Naive thymus-derived CD8-positive, alpha-beta T cell (primary cell): ENCODE measurements around the gene SLC41A3. TPM values are rescaled to one million over a fixed set of nuclear protein-coding genes. Genes with fewer than 3 reads are reported as not detected.

Source experiments
- ATAC-seq, 2 donors: fragments of 150-1000 bp; cut with Tn5 transposase in 1 of 2; sonication (Bioruptor Pico), chemical (Tn5 transposase) in 1 of 2; 1 replicate in 1 of 2; 2 replicates in 1 of 2; pipeline ENCODE4 v1.10.0; 2021; ENCODE audit warnings: mild to moderate bottlenecking in 2 of 2, moderate library complexity in 2 of 2
- POLR2A ChIA-PET: fragments of 350-600 bp; sonication (Branson Sonifier 250); formaldehyde crosslinking; loops from one replicate; lab custom pipeline; 2021; ENCODE audit warnings: antibody characterized with exemption; lab: Charles Lee
- DNase-seq, 10 donors: peaks; one replicate each; pipeline versions ENCODE4 v3.0.0 to v3.0.0-alpha.2; 2020 to 2022
- H3K27ac Mint-ChIP-seq, 10 donors: one replicate each; pipeline ENCODE4 v1.8.0; 2020 to 2022; ENCODE audit warnings: mild to moderate bottlenecking in 10 of 10, mixed read lengths in 10 of 10, moderate library complexity in 4 of 10, inconsistent platforms in 1 of 10
- H3K27me3 Mint-ChIP-seq, 5 donors: one replicate each; pipeline ENCODE4 v1.8.0; 2021 to 2022; ENCODE audit warnings: mixed read lengths in 5 of 5
- H3K36me3 Mint-ChIP-seq, 3 donors: one replicate each; pipeline ENCODE4 v1.8.0; 2020 to 2022; ENCODE audit warnings: mixed read lengths in 3 of 3, mild to moderate bottlenecking in 2 of 3, inconsistent platforms in 1 of 3
- H3K4me1 Mint-ChIP-seq, 4 donors: one replicate each; pipeline ENCODE4 v1.8.0; 2021 to 2022; ENCODE audit warnings: mixed read lengths in 4 of 4
- H3K4me3 Mint-ChIP-seq, 10 donors: one replicate each; pipeline ENCODE4 v1.8.0; 2020 to 2022; ENCODE audit warnings: mild to moderate bottlenecking in 10 of 10, mixed read lengths in 10 of 10, moderate library complexity in 6 of 10, inconsistent platforms in 1 of 10
- H3K9me3 Mint-ChIP-seq, 9 donors: one replicate each; pipeline ENCODE4 v1.8.0; 2020 to 2022; ENCODE audit warnings: mixed read lengths in 9 of 9, mild to moderate bottlenecking in 3 of 9, inconsistent platforms in 1 of 9, moderate library complexity in 1 of 9
- polyA plus RNA-seq, 3 donors: library from polyadenylated mRNA; unstranded; fragments of 300-500 nt; fragmentation: Illumina TruSeq; gene quantifications; one replicate each; pipeline ENCODE4 v1.2.3, GENCODE V29; 2021
- total RNA-seq, 8 experiments: library from RNA in 2 of 8; stranded (reverse) in 2 of 8; gene quantifications; one replicate each; pipeline ENCODE4 v1.2.3 and lab custom pipeline; 2021 to 2026

The SLC41A3 gene
- total and polyA plus RNA-seq, 5 experiments from 2014 or later = 21.4 to 34.6 (median 26.9) TPM

- peaks cover 0 to 2% (median 0%) of the 10 kb centered on the region in 4 donors for H3K4me1 Mint-ChIP-seq
- H3K36me3 Mint-ChIP-seq = no peaks in the 10 kb centered on the region
- H3K27me3 Mint-ChIP-seq = peaks cover 0 to 2% (median 0%) of the 10 kb centered on the region in 5 donors
- no peak for ATAC-seq
- DNase-seq = peak in 1 of 10 donors; percentile 7
- peak overlapping the region in 1 of 10 donors; percentile 52 for H3K27ac Mint-ChIP-seq
- no peaks in the 10 kb centered on the region for H3K9me3 Mint-ChIP-seq
- POLR2A ChIA-PET = no interaction called here
- no peak overlapping the region for H3K4me3 Mint-ChIP-seq
Observed at GRCh38 chr3:126107957-126108675, 24.2 kb upstream of the SLC41A3 start.

DNA sequence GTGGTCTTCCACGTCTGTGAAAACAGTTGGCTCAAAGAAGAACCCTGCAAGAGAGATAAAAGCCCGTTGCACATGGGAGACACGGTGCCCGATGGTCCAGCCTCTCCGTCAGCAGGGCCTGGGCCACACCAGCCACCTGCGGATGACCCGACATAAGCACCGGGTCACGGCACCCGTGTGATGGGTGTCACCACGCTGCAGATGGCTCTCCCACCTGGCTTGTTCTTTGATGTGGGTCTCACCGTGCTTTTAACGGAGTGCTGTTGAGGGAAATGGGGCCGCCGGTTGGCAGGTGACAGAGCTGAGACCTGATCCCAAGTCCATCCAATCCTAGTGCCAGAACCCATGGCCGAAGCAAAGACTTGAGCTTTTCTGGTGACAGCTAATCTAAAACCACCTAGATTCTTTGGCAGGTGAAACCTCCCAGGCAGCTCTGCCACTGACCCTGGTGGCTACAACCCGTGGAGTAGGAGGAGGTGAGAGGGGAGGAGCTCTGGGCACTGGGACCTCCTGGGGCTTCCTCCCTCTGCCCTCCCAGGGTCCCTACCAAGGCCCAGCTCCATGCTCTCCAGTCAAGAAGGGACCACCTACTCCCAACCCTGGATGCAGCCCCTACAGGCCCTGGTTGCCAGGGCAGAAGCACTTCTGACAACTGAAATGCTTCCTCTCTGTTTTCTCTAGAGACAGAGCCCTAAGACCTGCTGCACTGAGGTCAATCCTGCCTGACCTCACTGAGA lies 23.4 kb upstream of the SLC41A3 start:
- no peak overlapping the region for H3K4me3 Mint-ChIP-seq
- DNase-seq = peak in 1 of 10 donors; percentile 6
- no peak for ATAC-seq
- POLR2A ChIA-PET = no interaction called here
- H3K36me3 Mint-ChIP-seq = no peaks in the 10 kb centered on the region
- peaks cover 0 to 2% (median 0%) of the 10 kb centered on the region in 5 donors for H3K27me3 Mint-ChIP-seq
- no peak overlapping the region for H3K27ac Mint-ChIP-seq
- H3K4me1 Mint-ChIP-seq = peaks cover 0 to 2% (median 0%) of the 10 kb centered on the region in 4 donors
- H3K9me3 Mint-ChIP-seq = no peaks in the 10 kb centered on the region

DNA sequence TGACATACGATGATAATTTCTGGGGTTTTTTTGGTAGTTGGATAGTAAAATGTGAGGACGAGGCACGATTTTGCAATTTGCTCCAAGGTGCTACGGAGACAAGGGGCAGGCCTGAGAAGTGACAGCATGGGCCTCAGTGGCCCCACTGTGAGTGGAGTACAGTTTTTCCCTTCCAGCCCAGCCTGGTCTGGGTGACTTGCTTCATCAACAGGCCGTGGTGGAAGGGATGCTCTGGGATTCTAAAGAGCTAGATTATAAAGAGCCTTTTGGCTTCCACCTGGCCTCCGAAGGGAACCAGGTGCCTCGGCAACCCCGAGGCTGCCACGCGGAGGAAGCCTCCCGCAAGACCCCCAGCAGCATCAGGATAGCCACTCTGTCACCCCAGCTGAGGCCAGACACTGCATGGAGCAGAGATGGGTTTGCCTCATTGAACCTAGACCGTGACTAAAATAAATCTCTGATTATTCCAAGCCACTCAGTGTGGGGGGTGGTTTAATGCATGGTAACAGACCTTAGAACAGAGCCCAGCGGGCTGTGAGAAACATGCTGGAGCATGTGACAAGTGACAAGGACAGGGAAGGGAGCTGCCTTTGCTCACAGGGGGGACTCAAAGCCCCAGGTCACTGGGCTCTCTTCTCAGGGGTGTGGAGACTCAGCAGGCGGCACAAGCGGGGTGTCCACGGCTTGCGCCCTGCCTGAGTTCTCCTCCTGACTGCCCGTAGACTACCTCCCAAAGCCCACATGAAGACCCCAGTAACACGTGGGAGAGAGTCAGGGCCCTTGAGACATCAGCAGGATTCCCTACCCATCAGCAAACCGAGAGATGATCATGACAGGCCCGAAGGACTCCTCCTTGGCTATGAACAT lies 22.6 kb upstream of the SLC41A3 start:
- POLR2A ChIA-PET = no interaction called here
- Mint-ChIP-seq H3K4me1 (peaks cover 0 to 2% (median 0%) of the 10 kb centered on the region in 4 donors), H3K9me3 (no peaks in the 10 kb centered on the region), H3K27me3 (peaks cover 0 to 2% (median 0%) of the 10 kb centered on the region in 5 donors), H3K36me3 (no peaks in the 10 kb centered on the region), H3K27ac (no peak overlapping the region), H3K4me3 (no peak overlapping the region)
- DNase-seq (peak in 1 of 10 donors; percentile 6), ATAC-seq (no peak)

- ATAC-seq (no peak), DNase-seq (peak in 1 of 10 donors; percentile 3)
- Mint-ChIP-seq H3K27ac (no peak overlapping the region), H3K9me3 (no peaks in the 10 kb centered on the region), H3K4me3 (no peak overlapping the region), H3K27me3 (peaks cover 0 to 3% (median 0%) of the 10 kb centered on the region in 5 donors), H3K36me3 (no peaks in the 10 kb centered on the region), H3K4me1 (peaks cover 0 to 4% (median 0%) of the 10 kb centered on the region in 4 donors)
- POLR2A ChIA-PET = no interaction called here
Observed at GRCh38 chr3:126105691-126106187, 21.8 kb upstream of the SLC41A3 start.

GRCh38 chr3:126104742-126105605 lies 21.1 kb upstream of the SLC41A3 start:
- POLR2A ChIA-PET = no interaction called here
- no peak overlapping the region for H3K27ac Mint-ChIP-seq
- peaks cover 0 to 4% (median 0%) of the 10 kb centered on the region in 4 donors for H3K4me1 Mint-ChIP-seq
- ATAC-seq (no peak), DNase-seq (peak in 1 of 10 donors; percentile 4)
- H3K4me3 Mint-ChIP-seq = no peak overlapping the region
- no peaks in the 10 kb centered on the region for H3K9me3 Mint-ChIP-seq
- H3K36me3 Mint-ChIP-seq = no peaks in the 10 kb centered on the region
- H3K27me3 Mint-ChIP-seq = peaks cover 0 to 3% (median 0%) of the 10 kb centered on the region in 5 donors

- no peak for DNase-seq
- H3K27ac Mint-ChIP-seq = no peak overlapping the region
- ATAC-seq = no peak
- H3K9me3 Mint-ChIP-seq = peaks cover 0 to 3% (median 0%) of the 10 kb centered on the region in 9 donors
- H3K27me3 Mint-ChIP-seq = peaks cover 0 to 3% (median 0%) of the 10 kb centered on the region in 5 donors
- H3K4me3 Mint-ChIP-seq = no peak overlapping the region
- POLR2A ChIA-PET = no interaction called here
- H3K4me1 Mint-ChIP-seq = peaks cover 0 to 4% (median 0%) of the 10 kb centered on the region in 4 donors
- no peaks in the 10 kb centered on the region for H3K36me3 Mint-ChIP-seq
Observed at GRCh38 chr3:126104028-126104635, 20.2 kb upstream of the SLC41A3 start.

GRCh38 chr3:126103121-126104027 lies 19.4 kb upstream of the SLC41A3 start:
- H3K27me3 Mint-ChIP-seq = peaks cover 0 to 3% (median 0%) of the 10 kb centered on the region in 5 donors
- no peak overlapping the region for H3K27ac Mint-ChIP-seq
- POLR2A ChIA-PET = no interaction called here
- H3K4me1 Mint-ChIP-seq = peaks cover 0 to 4% (median 0%) of the 10 kb centered on the region in 4 donors
- H3K9me3 Mint-ChIP-seq = peaks cover 0 to 3% (median 0%) of the 10 kb centered on the region in 9 donors
- no peaks in the 10 kb centered on the region for H3K36me3 Mint-ChIP-seq
- ATAC-seq (no peak), DNase-seq (no peak)
- H3K4me3 Mint-ChIP-seq = no peak overlapping the region

GRCh38 chr3:126102530-126102951 lies 18.6 kb upstream of the SLC41A3 start:
- peaks cover 0 to 3% (median 0%) of the 10 kb centered on the region in 5 donors for H3K27me3 Mint-ChIP-seq
- peaks cover 0 to 8% (median 4%) of the 10 kb centered on the region in 9 donors for H3K9me3 Mint-ChIP-seq
- H3K4me3 Mint-ChIP-seq = no peak overlapping the region
- POLR2A ChIA-PET = no interaction called here
- ATAC-seq (no peak), DNase-seq (no peak)
- H3K36me3 Mint-ChIP-seq = peaks cover 0 to 8% (median 3%) of the 10 kb centered on the region in 3 donors
- H3K27ac Mint-ChIP-seq = peak overlapping the region in 1 of 10 donors; percentile 66
- peaks cover 0 to 4% (median 0%) of the 10 kb centered on the region in 4 donors for H3K4me1 Mint-ChIP-seq

GRCh38 chr3:126102011-126102410 lies 18.1 kb upstream of the SLC41A3 start:
- peak overlapping the region in 1 of 10 donors; percentile 66 for H3K27ac Mint-ChIP-seq

DNA sequence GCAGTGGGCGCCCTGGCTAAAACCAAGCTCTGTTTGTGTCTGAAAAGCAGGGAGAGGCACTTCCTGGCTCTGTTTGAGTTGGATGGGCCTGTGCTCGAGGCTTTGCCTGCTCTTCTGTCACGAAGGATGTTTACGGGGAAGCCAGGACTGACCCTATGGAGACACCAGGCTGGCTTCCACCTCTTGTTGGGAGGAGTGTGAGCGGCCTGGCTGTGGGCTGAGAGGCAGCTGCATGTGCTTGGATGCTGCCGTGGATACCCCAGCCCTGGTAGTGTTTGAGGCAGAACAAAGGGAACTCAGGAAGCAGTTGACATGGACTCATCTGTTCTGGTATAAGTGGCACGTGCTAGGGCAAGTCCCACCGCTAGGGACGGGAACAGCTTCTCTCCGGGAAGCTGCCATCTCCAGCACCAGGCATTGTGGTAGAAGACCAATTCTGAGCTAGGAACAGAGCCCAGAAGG lies 17.6 kb upstream of the SLC41A3 start:
- Mint-ChIP-seq H3K27ac (peak overlapping the region in 1 of 10 donors; percentile 66), H3K9me3 (peaks cover 0 to 18% (median 10%) of the 10 kb centered on the region in 9 donors), H3K27me3 (peaks cover 0 to 3% (median 0%) of the 10 kb centered on the region in 5 donors), H3K4me1 (peaks cover 0 to 4% (median 0%) of the 10 kb centered on the region in 4 donors), H3K4me3 (no peak overlapping the region), H3K36me3 (peaks cover 0 to 15% (median 4%) of the 10 kb centered on the region in 3 donors)
- POLR2A ChIA-PET = no interaction called here
- ATAC-seq (no peak), DNase-seq (no peak)

More at GRCh38 chr3:126102011-126102410, 18.1 kb upstream of the SLC41A3 start:
- Mint-ChIP-seq H3K36me3 (peaks cover 0 to 11% (median 3%) of the 10 kb centered on the region in 3 donors), H3K4me1 (peaks cover 0 to 4% (median 0%) of the 10 kb centered on the region in 4 donors), H3K9me3 (peaks cover 0 to 13% (median 9%) of the 10 kb centered on the region in 9 donors), H3K27me3 (peaks cover 0 to 3% (median 0%) of the 10 kb centered on the region in 5 donors), H3K4me3 (no peak overlapping the region)
- ATAC-seq = no peak
- POLR2A ChIA-PET = no interaction called here
- DNase-seq = no peak
